HepG2 (cell line): ENCODE results near the gene WDR31. TPM values are rescaled to one million over a fixed set of nuclear protein-coding genes. Genes with fewer than 3 reads are reported as not detected.

Experiments used
- BHLHE40 ChIP-seq: IDR thresholded peaks from 2 replicates; pipeline ENCODE4 v1.6.1; 2011; ENCODE audit warnings: low read length, improper control_type of control experiment
- CERS6 ChIP-seq: sonication (generic); formaldehyde crosslinking; IDR thresholded peaks from 2 replicates; pipeline ENCODE4 v1.5.0; 2020; ENCODE audit warnings: missing genetic modification reagents
- CTCF ChIP-seq: sonication (generic); formaldehyde crosslinking; IDR thresholded peaks from 2 replicates; pipeline ENCODE4 v1.5.0; 2020; ENCODE audit warnings: mild to moderate bottlenecking, missing genetic modification reagents, moderate library complexity
- ETV5 ChIP-seq: IDR thresholded peaks from 2 replicates; pipeline ENCODE4 v1.6.1; 2018; ENCODE audit warnings: missing biosample characterization, missing genetic modification reagents, inconsistent platforms, borderline replicate concordance
- FOXO1 ChIP-seq: sonication (generic); formaldehyde crosslinking; IDR thresholded peaks from 2 replicates; pipeline ENCODE4 v1.4.0; 2020; ENCODE audit warnings: missing genetic modification reagents
- HDAC2 ChIP-seq: sonication (generic); formaldehyde crosslinking; IDR thresholded peaks from 2 replicates; pipeline ENCODE4 v1.4.0; 2020; ENCODE audit warnings: missing genetic modification reagents
- HMGA1 ChIP-seq: sonication (generic); formaldehyde crosslinking; conservative IDR thresholded peaks from 2 replicates; pipeline ENCODE4 v1.4.0; 2020; ENCODE audit warnings: missing genetic modification reagents
- HNF4A ChIP-seq: sonication (generic); formaldehyde crosslinking; IDR thresholded peaks from 2 replicates; pipeline ENCODE4 v1.4.0; 2020; ENCODE audit warnings: missing genetic modification reagents
- ISX ChIP-seq: sonication (generic); formaldehyde crosslinking; conservative IDR thresholded peaks from 2 replicates; pipeline ENCODE4 v1.5.0; 2020; ENCODE audit warnings: missing genetic modification reagents
- MXD4 ChIP-seq: IDR thresholded peaks from 2 replicates; pipeline ENCODE4 v1.6.1; 2016; ENCODE audit warnings: mild to moderate bottlenecking, missing biosample characterization, missing genetic modification reagents
- NCOA5 ChIP-seq: sonication (generic); formaldehyde crosslinking; IDR thresholded peaks from 2 replicates; pipeline ENCODE4 v1.4.0; 2020; ENCODE audit warnings: missing genetic modification reagents
- NFRKB ChIP-seq: fragments of 450-650 bp; IDR thresholded peaks from 2 replicates; pipeline ENCODE4 v1.6.1; 2017
- NR2F6 ChIP-seq, 2 experiments: IDR thresholded peaks; 2 replicates each; pipeline ENCODE4 v1.6.1; 2016; ENCODE audit warnings: antibody characterized with exemption in 1 of 2, mild to moderate bottlenecking in 1 of 2
- PHB2 ChIP-seq: fragments of 450-650 bp; IDR thresholded peaks from 2 replicates; pipeline ENCODE4 v1.6.1; 2018; ENCODE audit not compliant: partially characterized antibody
- POLR2AphosphoS5 ChIP-seq: IDR thresholded peaks from 2 replicates; pipeline ENCODE4 v1.6.1; 2012; ENCODE audit warnings: low read depth, low read length
- POLR2G ChIP-seq: fragments of 200-400 bp; formaldehyde crosslinking; IDR thresholded peaks from 2 replicates; pipeline ENCODE4 v1.6.1; 2018; ENCODE audit warnings: mild to moderate bottlenecking, low read depth, low read length, moderate library complexity
- SAFB2 ChIP-seq: sonication (generic); formaldehyde crosslinking; IDR thresholded peaks from 2 replicates; pipeline ENCODE4 v1.5.1; 2020; ENCODE audit warnings: missing genetic modification reagents, low read depth, mild to moderate bottlenecking, borderline replicate concordance
- SOX6 ChIP-seq, 2 experiments: fragments of 450-650 bp in 1 of 2; sonication (generic) in 1 of 2; formaldehyde crosslinking in 1 of 2; IDR thresholded peaks; 2 replicates each; pipeline versions ENCODE4 v1.4.0 to v1.6.1; 2017 to 2020; ENCODE audit warnings: antibody characterized with exemption in 1 of 2, mild to moderate bottlenecking in 1 of 2, missing genetic modification reagents in 1 of 2
- STAT5B ChIP-seq: sonication (generic); formaldehyde crosslinking; IDR thresholded peaks from 2 replicates; pipeline ENCODE4 v1.4.0; 2020; ENCODE audit warnings: missing genetic modification reagents
- TFE3 ChIP-seq: IDR thresholded peaks from 2 replicates; pipeline ENCODE4 v1.6.1; 2016
- ZMYM4 ChIP-seq: sonication (generic); formaldehyde crosslinking; IDR thresholded peaks from 2 replicates; pipeline ENCODE4 v1.8.1; 2023; ENCODE audit warnings: mild to moderate bottlenecking, missing genetic modification reagents
- ZNF484 ChIP-seq: sonication (generic); formaldehyde crosslinking; IDR thresholded peaks from 2 replicates; pipeline ENCODE4 v1.5.1; 2020; ENCODE audit warnings: mild to moderate bottlenecking, low read depth, missing genetic modification reagents, borderline replicate concordance
- ZNF724P ChIP-seq: sonication (generic); formaldehyde crosslinking; IDR thresholded peaks from 2 replicates; pipeline ENCODE4 v1.8.0; 2022; ENCODE audit warnings: missing genetic modification reagents, borderline replicate concordance
- ZNF749 ChIP-seq: sonication (generic); formaldehyde crosslinking; IDR thresholded peaks from 2 replicates; pipeline ENCODE4 v1.8.0; 2022; ENCODE audit warnings: mild to moderate bottlenecking, missing genetic modification reagents, moderate library complexity, borderline replicate concordance
- ZNF784 ChIP-seq: sonication (generic); formaldehyde crosslinking; IDR thresholded peaks from 2 replicates; pipeline ENCODE4 v1.5.1; 2020; ENCODE audit warnings: missing genetic modification reagents, mild to moderate bottlenecking, borderline replicate concordance
- ZNF790 ChIP-seq: sonication (generic); formaldehyde crosslinking; IDR thresholded peaks from 2 replicates; pipeline ENCODE4 v1.8.0; 2022; ENCODE audit warnings: missing genetic modification reagents, mild to moderate bottlenecking, borderline replicate concordance
- polyA plus RNA-seq, 8 experiments: library from polyadenylated mRNA; depleted of rRNA in 3 of 8; stranded (reverse) in 7 of 8; unstranded in 1 of 8; fragments of >200 nt; fragmentation: Illumina TruSeq in 4 of 8; extraction: Trizol in 4 of 8; gene quantifications; 2 replicates each; pipeline versions ENCODE4 v1.2.1 to v1.2.3, GENCODE V29; 2011 to 2016; ENCODE audit warnings: low read depth in 4 of 8, missing spikeins in 1 of 8, mixed read lengths in 1 of 8; ENCODE audit not compliant: insufficient read depth in 1 of 8
- total RNA-seq, 5 experiments: library from RNA; depleted of rRNA; stranded (reverse); fragments of >200 nt; fragmentation: Illumina TruSeq; extraction: Trizol; gene quantifications; 2 replicates each; pipeline ENCODE4 v1.2.3, GENCODE V29; 2016; ENCODE audit warnings: low read depth in 1 of 5

WDR31 gene
- total and polyA plus RNA-seq, 2 of the 13 experiments (the other 11 are each of a cell fraction or from before 2014, with no cell fraction given) = 0.33 to 1.7 TPM

- TF ChIP-seq SOX6 (IDR thresholded peaks at IDR 0.05) (no peak), SOX6 (CRISPR knock-in tag; IDR thresholded peaks at IDR 0.05) (peak; percentile 56; the same call in 1 of the 2 replicates), ZMYM4 (0 out of 2 replicates have a peak, but pooled peaks have one; percentile 20), ZNF790 (CRISPR knock-in tag) (no peak), CTCF (0 out of 2 replicates have a peak, but pooled peaks have one; percentile 4), FOXO1 (no peak; the same call in 1 of the 2 replicates), PHB2 (no peak), TFE3 (no peak), ETV5 (CRISPR knock-in tag) (peak; percentile 54; the same call in 1 of the 2 replicates), BHLHE40 (0 out of 2 replicates have a peak, but pooled peaks have one; percentile 2), POLR2AphosphoS5 (peak; percentile 38; the same call in 1 of the 2 replicates), HNF4A (CRISPR knock-in tag) (peak; percentile 65), NR2F6 (IDR thresholded peaks at IDR 0.05) (peak; percentile 30), NR2F6 (CRISPR knock-in tag; IDR thresholded peaks at IDR 0.05) (peak; percentile 39; the same call in 1 of the 2 replicates), HMGA1 (CRISPR knock-in tag) (no peak), ZNF484 (CRISPR knock-in tag) (no peak), ISX (CRISPR knock-in tag) (no peak), ZNF749 (CRISPR knock-in tag) (no peak), NFRKB (no peak), NCOA5 (no peak), STAT5B (CRISPR knock-in tag) (no peak), HDAC2 (CRISPR knock-in tag) (no peak), ZNF724P (no peak; the same call in 1 of the 2 replicates), SAFB2 (CRISPR knock-in tag) (no peak), MXD4 (no peak), ZNF784 (CRISPR knock-in tag) (no peak), POLR2G (peak; percentile 63), CERS6 (CRISPR knock-in tag) (no peak)
Observed at GRCh38 chr9:113302792-113303418, 37.2 kb downstream of the WDR31 start, which contains the start of gene RNF183 (continued).
